Measurements from ENCODE around the gene FMNL3.

Gene FMNL3

GRCh38 chr12:49678711-49679110 is 28.5 kb downstream of the FMNL3 start:
- no peak for DNase-seq (ENCODE audit: low read depth, low spot score)

- DNase-seq (ENCODE audit: low read depth, low spot score) = no peak
Observed at GRCh38 chr12:49675137-49675536, 32.1 kb downstream of the FMNL3 start.

- no peak for DNase-seq (ENCODE audit: low read depth, low spot score)
Observed at GRCh38 chr12:49674318-49674981, 32.8 kb downstream of the FMNL3 start.

GRCh38 chr12:49673446-49674317 is 33.5 kb downstream of the FMNL3 start:
- DNase-seq (ENCODE audit: low read depth, low spot score) = no peak

GRCh38 chr12:49672301-49673217 is 34.6 kb downstream of the FMNL3 start:
- no peak for DNase-seq (ENCODE audit: low read depth, low spot score)

GRCh38 chr12:49671031-49671765 is 36.0 kb downstream of the FMNL3 start:
- DNase-seq (ENCODE audit: low read depth, low spot score) = no peak

GRCh38 chr12:49669796-49670195 is 37.4 kb downstream of the FMNL3 start:
- DNase-seq (ENCODE audit: low read depth, low spot score) = no peak

- no peak for DNase-seq (ENCODE audit: low read depth, low spot score)
Observed at GRCh38 chr12:49667325-49668090, 39.7 kb downstream of the FMNL3 start.

GRCh38 chr12:49666176-49666575 is 41.0 kb downstream of the FMNL3 start:
- no peak for DNase-seq (ENCODE audit: low read depth, low spot score)

GRCh38 chr12:49665384-49665783 is 41.8 kb downstream of the FMNL3 start:
- DNase-seq (ENCODE audit: low read depth, low spot score) = no peak

- DNase-seq (ENCODE audit: low read depth, low spot score) = no peak
Observed at GRCh38 chr12:49664591-49665239, 42.5 kb downstream of the FMNL3 start.

GRCh38 chr12:49664167-49664566 is 43.0 kb downstream of the FMNL3 start:
- no peak for DNase-seq (ENCODE audit: low read depth, low spot score)

GRCh38 chr12:49662998-49663843 is 44.0 kb downstream of the FMNL3 start:
- DNase-seq (ENCODE audit: low read depth, low spot score) = peak; percentile 69

- no peak for DNase-seq (ENCODE audit: low read depth, low spot score)
Observed at GRCh38 chr12:49661746-49662145, 45.5 kb downstream of the FMNL3 start.

- no peak for DNase-seq (ENCODE audit: low read depth, low spot score)
Observed at GRCh38 chr12:49661191-49661590, 46.0 kb downstream of the FMNL3 start.

GRCh38 chr12:49659753-49660152 is 47.5 kb downstream of the FMNL3 start:
- DNase-seq (ENCODE audit: low read depth, low spot score) = no peak

- no peak for DNase-seq (ENCODE audit: low read depth, low spot score)
Observed at GRCh38 chr12:49658276-49658675, 48.9 kb downstream of the FMNL3 start.

GRCh38 chr12:49655595-49656236 is 51.5 kb downstream of the FMNL3 start:
- DNase-seq (ENCODE audit: low read depth, low spot score) = no peak

GRCh38 chr12:49654715-49655114 is 52.5 kb downstream of the FMNL3 start:
- no peak for DNase-seq (ENCODE audit: low read depth, low spot score)
